HepG2 (cell line): ENCODE results near the gene IQCH. TPM values are rescaled to one million over a fixed set of nuclear protein-coding genes. Genes with fewer than 3 reads are reported as not detected.

Experiments
- AGO1 ChIP-seq: fragments of 200-400 bp; formaldehyde crosslinking; IDR thresholded peaks from 2 replicates; pipeline ENCODE4 v1.6.1; 2017; ENCODE audit warnings: mild to moderate bottlenecking, low read depth, low read length, moderate library complexity; ENCODE audit not compliant: poor library complexity, severe bottlenecking
- ATAD3A ChIP-seq: sonication (generic); formaldehyde crosslinking; IDR thresholded peaks from 2 replicates; pipeline ENCODE4 v1.4.0; 2020; ENCODE audit warnings: missing genetic modification reagents
- BHLHE40 ChIP-seq: IDR thresholded peaks from 2 replicates; pipeline ENCODE4 v1.6.1; 2011; ENCODE audit warnings: low read length, improper control_type of control experiment
- GABPB1 ChIP-seq: IDR thresholded peaks from 2 replicates; pipeline ENCODE4 v1.6.1; 2016; ENCODE audit warnings: mild to moderate bottlenecking, missing genetic modification reagents, moderate library complexity, missing compliant biosample characterization
- KDM3A ChIP-seq: IDR thresholded peaks from 2 replicates; pipeline ENCODE4 v1.6.1; 2018; ENCODE audit warnings: low read depth, missing compliant biosample characterization
- KLF16 ChIP-seq, 2 experiments: sonication (generic) in 1 of 2; formaldehyde crosslinking in 1 of 2; IDR thresholded peaks; 2 replicates each; pipeline versions ENCODE4 v1.6.1 to v1.8.0; 2016 to 2023; ENCODE audit warnings: missing genetic modification reagents in 2 of 2, missing compliant biosample characterization in 1 of 2
- LCORL ChIP-seq, 2 experiments: fragments of 450-650 bp in 1 of 2; sonication (generic) in 1 of 2; formaldehyde crosslinking in 1 of 2; IDR thresholded peaks; 2 replicates each; pipeline versions ENCODE4 v1.5.0 to v1.6.1; 2017 to 2020; ENCODE audit warnings: antibody characterized with exemption in 1 of 2, missing genetic modification reagents in 1 of 2
- NPAS2 ChIP-seq: sonication (generic); formaldehyde crosslinking; IDR thresholded peaks from 2 replicates; pipeline ENCODE4 v1.8.0; 2022; ENCODE audit warnings: mild to moderate bottlenecking, missing genetic modification reagents, borderline replicate concordance
- NR1H2 ChIP-seq: sonication (generic); formaldehyde crosslinking; IDR thresholded peaks from 2 replicates; pipeline ENCODE4 v1.8.1; 2022; ENCODE audit warnings: low read depth, missing genetic modification reagents, borderline replicate concordance
- NR2F2 ChIP-seq: IDR thresholded peaks from 2 replicates; pipeline ENCODE4 v1.6.1; 2012; ENCODE audit warnings: low read depth, inconsistent platforms, borderline replicate concordance
- POLR2AphosphoS2 ChIP-seq: IDR thresholded peaks from 2 replicates; pipeline ENCODE4 v1.6.1; 2011; ENCODE audit warnings: low read depth, low read length, improper control_type of control experiment
- SMC3 ChIP-seq: IDR thresholded peaks from 2 replicates; pipeline ENCODE4 v1.6.1; 2011; ENCODE audit warnings: low read length, improper control_type of control experiment
- ZNF124 ChIP-seq: sonication (generic); formaldehyde crosslinking; IDR thresholded peaks from 2 replicates; pipeline ENCODE4 v1.4.0; 2020; ENCODE audit warnings: missing genetic modification reagents
- ZNF549 ChIP-seq: sonication (generic); formaldehyde crosslinking; IDR thresholded peaks from 2 replicates; pipeline ENCODE4 v1.5.0; 2020; ENCODE audit warnings: missing genetic modification reagents
- ZSCAN30 ChIP-seq: sonication (generic); formaldehyde crosslinking; IDR thresholded peaks from 2 replicates; pipeline ENCODE4 v1.5.0; 2020; ENCODE audit warnings: mild to moderate bottlenecking, missing genetic modification reagents
- polyA plus RNA-seq, 8 experiments: library from polyadenylated mRNA; depleted of rRNA in 3 of 8; stranded (reverse) in 7 of 8; unstranded in 1 of 8; fragments of >200 nt; fragmentation: Illumina TruSeq in 4 of 8; extraction: Trizol in 4 of 8; gene quantifications; 2 replicates each; pipeline versions ENCODE4 v1.2.1 to v1.2.3, GENCODE V29; 2011 to 2016; ENCODE audit warnings: low read depth in 4 of 8, missing spikeins in 1 of 8, mixed read lengths in 1 of 8; ENCODE audit not compliant: insufficient read depth in 1 of 8
- total RNA-seq, 5 experiments: library from RNA; depleted of rRNA; stranded (reverse); fragments of >200 nt; fragmentation: Illumina TruSeq; extraction: Trizol; gene quantifications; 2 replicates each; pipeline ENCODE4 v1.2.3, GENCODE V29; 2016; ENCODE audit warnings: low read depth in 1 of 5
- TF ChIP-seq, protein P1 (sequence below): sonication (generic); formaldehyde crosslinking; IDR thresholded peaks from 2 replicates; pipeline ENCODE4 v1.5.0; 2020; ENCODE audit warnings: missing genetic modification reagents
- TF ChIP-seq, protein P2 (sequence below): sonication (generic); formaldehyde crosslinking; IDR thresholded peaks from 2 replicates; pipeline ENCODE4 v1.4.0; 2020; ENCODE audit warnings: mild to moderate bottlenecking, missing genetic modification reagents
- TF ChIP-seq, protein P3 (sequence below): IDR thresholded peaks from 2 replicates; pipeline ENCODE4 v1.6.1; 2018; ENCODE audit warnings: missing genetic modification reagents
- TF ChIP-seq, protein P4 (sequence below): sonication (generic); formaldehyde crosslinking; IDR thresholded peaks from 2 replicates; pipeline ENCODE4 v1.9.0; 2022; ENCODE audit warnings: low read depth, missing genetic modification reagents

The IQCH gene
- total and polyA plus RNA-seq, 2 of the 13 experiments (the other 11 are each of a cell fraction or from before 2014, with no cell fraction given), result 0.16 to 0.55 TPM

DNA sequence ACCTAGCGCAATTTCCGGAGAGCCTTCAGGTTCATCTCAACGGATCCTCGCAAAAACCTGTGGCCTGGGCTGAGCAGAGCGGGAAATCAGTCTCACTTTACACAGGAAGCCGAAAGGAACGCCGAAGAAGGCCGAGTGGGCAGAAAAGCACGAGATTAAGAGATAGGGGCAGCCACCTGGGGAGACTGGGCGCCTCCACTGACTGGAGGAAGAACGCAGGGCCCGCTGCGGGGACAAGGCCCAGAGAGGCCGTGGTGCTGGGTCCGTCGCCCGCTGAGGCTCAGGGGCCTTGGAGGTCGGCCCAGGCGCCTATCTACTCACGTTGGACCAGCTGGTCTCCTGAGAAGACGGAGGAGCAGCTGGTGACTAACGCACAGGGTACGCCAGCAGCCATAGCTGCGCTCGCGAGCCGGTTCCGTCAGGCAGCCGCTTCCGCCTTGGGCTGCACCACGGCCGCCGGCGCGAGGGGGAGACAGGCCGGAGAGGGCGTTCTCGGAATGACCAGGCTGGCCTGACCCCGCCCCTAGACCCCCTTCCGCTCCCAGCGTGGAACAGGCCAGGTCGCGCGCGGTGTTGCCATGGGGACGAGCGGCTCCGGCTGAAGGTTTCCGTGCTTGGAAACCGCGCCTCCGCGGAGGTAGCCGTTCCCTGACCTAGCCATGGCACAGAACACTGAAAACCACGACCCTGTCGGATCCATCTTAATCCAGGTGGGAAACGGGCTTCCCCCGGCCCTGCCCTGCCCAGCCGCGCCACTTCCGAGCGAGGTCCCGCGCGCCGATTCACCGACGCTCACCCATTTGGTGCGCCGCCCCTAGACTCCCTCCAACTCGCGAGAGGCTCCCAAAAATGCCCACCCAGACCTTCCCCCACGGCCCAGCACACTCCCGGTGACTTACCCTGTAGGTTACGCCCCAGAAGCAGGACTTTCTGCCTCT lies at the start of gene IQCH, which contains the start of gene AAGAB (continued):
- TF ChIP-seq, protein P1, sequence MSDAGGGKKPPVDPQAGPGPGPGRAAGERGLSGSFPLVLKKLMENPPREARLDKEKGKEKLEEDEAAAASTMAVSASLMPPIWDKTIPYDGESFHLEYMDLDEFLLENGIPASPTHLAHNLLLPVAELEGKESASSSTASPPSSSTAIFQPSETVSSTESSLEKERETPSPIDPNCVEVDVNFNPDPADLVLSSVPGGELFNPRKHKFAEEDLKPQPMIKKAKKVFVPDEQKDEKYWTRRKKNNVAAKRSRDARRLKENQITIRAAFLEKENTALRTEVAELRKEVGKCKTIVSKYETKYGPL, result no peak
- TF ChIP-seq LCORL (IDR thresholded peaks at IDR 0.05) (no peak), LCORL (CRISPR knock-in tag; IDR thresholded peaks at IDR 0.05) (no peak), ZNF124 (peak; percentile 52; the same call in 1 of the 2 replicates), NR2F2 (no peak), KDM3A (CRISPR knock-in tag) (peak; percentile 95), POLR2AphosphoS2 (no peak), NR1H2 (CRISPR knock-in tag) (no peak), KLF16 (CRISPR knock-in tag; IDR thresholded peaks at IDR 0.05) (peak; percentile 27 to 100; a peak in 2 of 4 replicates), SMC3 (no peak), BHLHE40 (peak; percentile 99), GABPB1 (peak; percentile 97), NPAS2 (no peak), ATAD3A (CRISPR knock-in tag) (no peak), AGO1 (peak; percentile 85), ZNF549 (CRISPR knock-in tag) (no peak), ZSCAN30 (CRISPR knock-in tag) (no peak)
- TF ChIP-seq, protein P2, sequence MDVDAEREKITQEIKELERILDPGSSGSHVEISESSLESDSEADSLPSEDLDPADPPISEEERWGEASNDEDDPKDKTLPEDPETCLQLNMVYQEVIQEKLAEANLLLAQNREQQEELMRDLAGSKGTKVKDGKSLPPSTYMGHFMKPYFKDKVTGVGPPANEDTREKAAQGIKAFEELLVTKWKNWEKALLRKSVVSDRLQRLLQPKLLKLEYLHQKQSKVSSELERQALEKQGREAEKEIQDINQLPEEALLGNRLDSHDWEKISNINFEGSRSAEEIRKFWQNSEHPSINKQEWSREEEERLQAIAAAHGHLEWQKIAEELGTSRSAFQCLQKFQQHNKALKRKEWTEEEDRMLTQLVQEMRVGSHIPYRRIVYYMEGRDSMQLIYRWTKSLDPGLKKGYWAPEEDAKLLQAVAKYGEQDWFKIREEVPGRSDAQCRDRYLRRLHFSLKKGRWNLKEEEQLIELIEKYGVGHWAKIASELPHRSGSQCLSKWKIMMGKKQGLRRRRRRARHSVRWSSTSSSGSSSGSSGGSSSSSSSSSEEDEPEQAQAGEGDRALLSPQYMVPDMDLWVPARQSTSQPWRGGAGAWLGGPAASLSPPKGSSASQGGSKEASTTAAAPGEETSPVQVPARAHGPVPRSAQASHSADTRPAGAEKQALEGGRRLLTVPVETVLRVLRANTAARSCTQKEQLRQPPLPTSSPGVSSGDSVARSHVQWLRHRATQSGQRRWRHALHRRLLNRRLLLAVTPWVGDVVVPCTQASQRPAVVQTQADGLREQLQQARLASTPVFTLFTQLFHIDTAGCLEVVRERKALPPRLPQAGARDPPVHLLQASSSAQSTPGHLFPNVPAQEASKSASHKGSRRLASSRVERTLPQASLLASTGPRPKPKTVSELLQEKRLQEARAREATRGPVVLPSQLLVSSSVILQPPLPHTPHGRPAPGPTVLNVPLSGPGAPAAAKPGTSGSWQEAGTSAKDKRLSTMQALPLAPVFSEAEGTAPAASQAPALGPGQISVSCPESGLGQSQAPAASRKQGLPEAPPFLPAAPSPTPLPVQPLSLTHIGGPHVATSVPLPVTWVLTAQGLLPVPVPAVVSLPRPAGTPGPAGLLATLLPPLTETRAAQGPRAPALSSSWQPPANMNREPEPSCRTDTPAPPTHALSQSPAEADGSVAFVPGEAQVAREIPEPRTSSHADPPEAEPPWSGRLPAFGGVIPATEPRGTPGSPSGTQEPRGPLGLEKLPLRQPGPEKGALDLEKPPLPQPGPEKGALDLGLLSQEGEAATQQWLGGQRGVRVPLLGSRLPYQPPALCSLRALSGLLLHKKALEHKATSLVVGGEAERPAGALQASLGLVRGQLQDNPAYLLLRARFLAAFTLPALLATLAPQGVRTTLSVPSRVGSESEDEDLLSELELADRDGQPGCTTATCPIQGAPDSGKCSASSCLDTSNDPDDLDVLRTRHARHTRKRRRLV (CRISPR knock-in tag), result peak; percentile 53; the same call in 1 of the 2 replicates
- TF ChIP-seq, protein P3, sequence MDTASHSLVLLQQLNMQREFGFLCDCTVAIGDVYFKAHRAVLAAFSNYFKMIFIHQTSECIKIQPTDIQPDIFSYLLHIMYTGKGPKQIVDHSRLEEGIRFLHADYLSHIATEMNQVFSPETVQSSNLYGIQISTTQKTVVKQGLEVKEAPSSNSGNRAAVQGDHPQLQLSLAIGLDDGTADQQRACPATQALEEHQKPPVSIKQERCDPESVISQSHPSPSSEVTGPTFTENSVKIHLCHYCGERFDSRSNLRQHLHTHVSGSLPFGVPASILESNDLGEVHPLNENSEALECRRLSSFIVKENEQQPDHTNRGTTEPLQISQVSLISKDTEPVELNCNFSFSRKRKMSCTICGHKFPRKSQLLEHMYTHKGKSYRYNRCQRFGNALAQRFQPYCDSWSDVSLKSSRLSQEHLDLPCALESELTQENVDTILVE, result no peak; the same call in 1 of the 2 replicates
- TF ChIP-seq, protein P4, sequence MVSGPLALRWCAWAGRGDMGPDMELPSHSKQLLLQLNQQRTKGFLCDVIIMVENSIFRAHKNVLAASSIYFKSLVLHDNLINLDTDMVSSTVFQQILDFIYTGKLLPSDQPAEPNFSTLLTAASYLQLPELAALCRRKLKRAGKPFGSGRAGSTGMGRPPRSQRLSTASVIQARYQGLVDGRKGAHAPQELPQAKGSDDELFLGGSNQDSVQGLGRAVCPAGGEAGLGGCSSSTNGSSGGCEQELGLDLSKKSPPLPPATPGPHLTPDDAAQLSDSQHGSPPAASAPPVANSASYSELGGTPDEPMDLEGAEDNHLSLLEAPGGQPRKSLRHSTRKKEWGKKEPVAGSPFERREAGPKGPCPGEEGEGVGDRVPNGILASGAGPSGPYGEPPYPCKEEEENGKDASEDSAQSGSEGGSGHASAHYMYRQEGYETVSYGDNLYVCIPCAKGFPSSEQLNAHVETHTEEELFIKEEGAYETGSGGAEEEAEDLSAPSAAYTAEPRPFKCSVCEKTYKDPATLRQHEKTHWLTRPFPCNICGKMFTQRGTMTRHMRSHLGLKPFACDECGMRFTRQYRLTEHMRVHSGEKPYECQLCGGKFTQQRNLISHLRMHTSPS (CRISPR knock-in tag), result peak; percentile 56; the same call in 1 of the 2 replicates
